HG02943 (cell line): ENCODE data around the gene RAPGEF6.
A peak's percentile ranks its signal among the peaks of the same experiment; 100 is the strongest.

Experiments
- ATAC-seq: cut with Tn5 transposase; IDR thresholded peaks from one replicate; pipeline ENCODE4 v1.9.1; 2021; ENCODE audit warnings: mild to moderate bottlenecking, low read depth, moderate library complexity; ENCODE audit not compliant: unreplicated experiment

RAPGEF6 gene

GRCh38 chr5:131563434-131564228 lies 71.4 kb downstream of the RAPGEF6 start:
- ATAC-seq = no peak

- no peak for ATAC-seq
Observed at GRCh38 chr5:131550606-131551005, 84.4 kb downstream of the RAPGEF6 start.

DNA sequence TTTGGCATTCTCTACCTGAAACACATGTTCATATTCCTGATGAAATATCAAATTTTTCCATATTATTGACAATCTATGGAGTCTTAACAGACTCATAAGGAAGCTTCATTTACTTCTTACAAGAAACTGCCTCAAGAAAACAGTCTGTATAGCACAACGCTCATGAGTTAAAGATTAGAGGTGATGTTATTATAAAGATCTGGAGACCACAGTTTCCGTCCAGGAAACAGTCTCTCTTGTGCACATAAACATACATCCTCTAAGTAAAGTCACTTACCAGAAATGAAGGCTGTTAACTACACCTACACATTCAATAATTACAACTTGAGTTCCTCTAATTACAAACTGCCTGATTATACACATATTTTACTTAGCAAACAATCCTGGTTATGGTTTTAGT lies 86.9 kb downstream of the RAPGEF6 start:
- no peak for ATAC-seq

DNA sequence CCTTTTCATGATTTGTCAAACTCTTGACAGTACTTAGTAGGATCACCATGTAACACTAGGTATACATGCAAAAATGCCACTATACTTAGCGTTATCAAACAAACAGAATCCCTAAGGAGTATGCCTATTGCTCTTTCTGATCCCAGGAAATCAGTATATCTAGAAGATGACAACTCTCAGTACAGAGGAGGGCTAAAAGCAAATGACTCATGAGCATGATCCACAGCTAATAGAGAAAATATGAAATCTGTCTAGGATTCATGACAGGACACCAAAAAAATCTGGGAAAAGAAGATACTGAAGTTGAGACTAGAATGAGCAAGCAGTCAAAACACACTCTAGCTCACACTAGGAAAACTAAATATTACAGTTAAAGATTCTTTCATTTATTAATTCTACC lies 89.2 kb downstream of the RAPGEF6 start:
- no peak for ATAC-seq

GRCh38 chr5:131542723-131543122 lies 92.3 kb downstream of the RAPGEF6 start:
- ATAC-seq = no peak

GRCh38 chr5:131541762-131542161 lies 93.3 kb downstream of the RAPGEF6 start:
- ATAC-seq = no peak

GRCh38 chr5:131541071-131541470 lies 94.0 kb downstream of the RAPGEF6 start:
- ATAC-seq = no peak

GRCh38 chr5:131539251-131539650 lies 95.8 kb downstream of the RAPGEF6 start:
- ATAC-seq = no peak

GRCh38 chr5:131538177-131538593 lies 96.8 kb downstream of the RAPGEF6 start:
- no peak for ATAC-seq

DNA sequence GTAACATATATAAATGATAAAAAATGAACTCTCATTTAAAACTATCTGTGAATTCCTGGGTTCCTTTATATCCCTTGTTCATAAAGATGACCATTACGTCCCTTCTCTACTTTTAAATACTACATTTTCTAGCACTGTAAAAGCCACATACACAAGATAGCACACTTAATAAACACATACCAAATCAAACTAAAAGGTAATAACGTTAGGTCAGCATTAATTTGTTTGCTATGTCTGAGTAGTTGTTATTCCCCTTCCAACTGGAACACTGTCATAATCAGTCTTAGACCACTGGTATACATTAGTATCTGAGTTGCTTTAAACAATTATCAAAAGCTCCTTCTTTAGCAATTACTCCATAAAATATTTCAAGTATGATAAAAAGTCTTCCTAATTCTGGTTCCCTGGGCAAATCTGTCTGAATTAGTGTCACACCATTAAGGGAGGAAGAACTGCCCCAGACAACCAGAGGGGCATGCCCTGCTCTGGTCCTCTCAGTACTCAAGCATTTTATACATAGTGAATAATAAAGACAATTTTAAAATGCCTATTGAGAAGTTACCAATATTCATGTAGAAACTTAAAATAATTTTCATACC lies 98.1 kb downstream of the RAPGEF6 start:
- ATAC-seq = no peak

- ATAC-seq = peak; percentile 84
Observed at GRCh38 chr5:131536211-131536826, 98.7 kb downstream of the RAPGEF6 start.

GRCh38 chr5:131534974-131535373 lies 100.1 kb downstream of the RAPGEF6 start:
- no peak for ATAC-seq

DNA sequence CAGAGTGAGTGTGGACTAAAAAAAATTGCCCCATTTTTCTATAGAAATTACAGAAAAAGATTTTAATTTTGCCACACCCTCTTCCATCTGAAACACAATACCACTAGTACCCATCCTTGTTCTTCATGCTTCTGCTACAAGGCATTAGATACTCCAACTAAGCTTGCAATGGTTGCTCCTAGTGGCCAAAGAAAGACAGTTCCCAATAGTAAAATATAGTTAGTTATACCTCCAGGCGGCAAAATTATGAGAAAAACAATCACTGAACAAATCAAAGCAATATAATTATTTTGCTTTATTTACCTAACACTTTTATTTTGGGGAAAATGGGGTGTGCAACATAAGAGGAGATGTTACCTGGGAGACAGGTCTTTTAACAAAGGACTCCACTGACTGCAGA lies 101.2 kb downstream of the RAPGEF6 start:
- no peak for ATAC-seq

DNA sequence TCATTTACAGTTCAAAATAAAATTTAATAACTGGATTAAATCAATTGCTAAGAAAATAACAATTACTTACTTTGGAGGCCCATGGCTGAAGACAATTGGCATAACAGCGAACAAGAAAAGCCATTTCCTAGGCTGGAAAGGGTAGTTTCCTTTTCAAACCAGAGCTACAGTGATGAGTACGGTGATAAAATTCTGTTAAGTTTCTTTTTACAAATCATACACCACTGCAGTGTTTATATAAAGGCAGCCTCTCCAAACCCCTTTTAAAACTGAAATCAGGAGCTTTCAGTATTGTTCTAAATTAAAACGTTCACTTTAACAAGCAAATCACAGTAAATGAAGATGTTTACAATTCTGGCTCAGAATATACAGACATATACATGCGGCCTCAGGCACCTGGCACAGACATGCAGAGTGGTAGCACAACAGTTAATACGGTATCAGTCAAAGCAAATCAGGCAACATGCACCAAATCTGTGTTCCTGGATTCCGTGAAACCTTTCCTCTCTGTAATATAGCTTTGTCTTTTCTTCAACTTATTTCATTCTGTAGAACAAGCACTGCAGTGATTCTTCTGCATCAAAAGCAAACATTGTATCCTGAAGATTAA lies 102.9 kb downstream of the RAPGEF6 start:
- no peak for ATAC-seq

GRCh38 chr5:131530706-131531331 lies 104.2 kb downstream of the RAPGEF6 start:
- ATAC-seq = no peak

GRCh38 chr5:131528682-131529081 lies 106.3 kb downstream of the RAPGEF6 start:
- no peak for ATAC-seq

DNA sequence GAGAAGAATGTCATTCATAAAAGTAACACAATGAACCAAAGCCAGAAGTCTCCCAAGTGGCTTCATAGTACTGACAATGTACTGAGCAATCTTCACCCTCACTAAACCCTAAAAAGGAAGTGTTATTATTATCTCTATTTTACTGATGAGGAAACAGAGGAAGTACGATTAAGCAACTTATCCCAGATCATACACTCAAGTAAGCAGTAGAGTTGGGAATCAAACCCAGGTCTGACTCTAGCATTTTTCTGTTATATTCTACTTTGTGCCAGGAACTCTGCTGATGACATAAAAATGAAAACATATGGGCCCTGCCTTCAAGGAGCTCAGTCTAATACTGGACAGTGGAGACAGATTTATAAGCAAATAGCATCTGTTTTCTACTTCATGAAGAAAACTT lies 109.2 kb downstream of the RAPGEF6 start:
- no peak for ATAC-seq

DNA sequence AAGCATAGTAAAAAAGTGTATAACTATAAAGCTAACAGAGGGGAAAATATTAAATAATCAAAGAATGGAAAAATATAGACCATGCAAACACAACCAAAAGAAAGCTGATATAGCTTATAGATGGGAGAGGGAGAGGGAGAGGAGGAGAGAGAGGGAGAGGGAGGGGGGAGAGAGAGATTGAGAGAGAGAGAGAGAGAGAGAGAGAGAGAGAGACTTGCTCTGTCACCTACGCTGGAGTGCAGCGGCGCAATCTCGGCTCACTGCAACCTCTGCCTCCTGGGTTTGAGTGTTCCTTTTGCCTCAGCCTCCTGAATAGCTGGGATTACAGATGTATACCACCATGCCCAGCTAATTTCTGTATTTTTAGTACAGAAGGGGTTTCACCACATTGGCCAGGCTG lies 110.6 kb downstream of the RAPGEF6 start:
- no peak for ATAC-seq

DNA sequence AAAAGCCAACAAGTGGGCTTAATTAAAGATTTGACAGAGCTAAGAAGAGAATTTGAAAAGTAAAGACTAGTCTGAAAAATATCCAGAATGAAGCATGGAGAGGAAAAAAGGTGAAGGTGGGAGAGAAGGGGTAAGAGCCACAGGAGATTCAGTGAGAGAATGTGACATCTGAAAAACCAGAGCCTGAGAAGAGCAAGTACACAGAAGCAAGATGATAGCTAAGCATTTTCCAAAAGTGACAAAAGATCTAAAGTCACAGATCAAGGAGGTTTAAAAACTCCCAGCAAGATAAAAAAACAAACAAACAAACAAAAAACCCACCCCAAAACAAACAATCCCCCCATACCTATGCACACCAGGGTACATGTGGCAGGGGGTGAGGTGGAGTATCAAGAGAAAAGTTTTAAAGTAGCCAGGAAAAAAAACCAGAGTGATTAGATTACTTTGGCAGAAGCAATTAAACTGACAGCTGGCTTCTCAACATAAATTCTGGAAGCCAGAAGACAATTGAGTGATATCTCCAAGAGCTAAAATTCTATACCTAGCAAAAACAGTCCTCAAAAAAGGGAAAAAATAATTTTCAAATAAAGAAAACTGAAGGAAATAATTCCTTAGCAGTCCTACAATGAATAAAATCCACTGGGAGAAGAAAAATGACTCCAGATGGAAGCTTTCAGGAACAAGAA lies 111.4 kb downstream of the RAPGEF6 start:
- ATAC-seq = no peak

DNA sequence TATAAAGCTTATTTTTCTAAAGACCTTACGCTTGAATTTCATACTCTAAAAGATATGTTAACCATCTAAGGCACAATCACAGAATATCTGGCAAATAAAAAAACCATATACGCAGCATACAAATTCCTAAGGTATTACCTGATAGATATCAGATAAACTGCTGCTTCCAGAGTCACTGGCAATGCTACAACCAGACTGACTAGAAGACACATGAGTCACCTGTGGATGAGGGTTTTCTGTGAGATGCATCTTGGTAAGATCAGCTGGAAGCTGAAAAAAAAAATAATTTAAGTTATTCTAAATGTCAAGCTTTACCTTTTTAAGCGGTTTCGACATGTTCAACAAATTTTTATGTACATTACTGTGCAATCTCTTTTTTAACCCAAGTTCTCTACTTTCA lies 113.8 kb downstream of the RAPGEF6 start:
- ATAC-seq = no peak
